NCI-H226 (cell line): ENCODE results near the gene AWAT2.
A peak's percentile ranks its signal among the peaks of the same experiment; 100 is the strongest.

Experiments used
- DNase-seq: peaks from one replicate; pipeline ENCODE4 v3.0.0-alpha.2; 2015

The AWAT2 gene

GRCh38 chrX:70049925-70050324, at the start of gene AWAT2:
AWAT2 (minus strand) TSS chrX:70049938; CDS start chrX:70049932, 6 bp downstream.
- DNase-seq, result no peak

GRCh38 chrX:70096052-70096451, 46.3 kb upstream of the AWAT2 start:
- DNase-seq, result no peak

GRCh38 chrX:70092247-70092646, 42.5 kb upstream of the AWAT2 start:
- DNase-seq, result no peak

- DNase-seq, result no peak
Measured at GRCh38 chrX:70089604-70090297, 40.0 kb upstream of the AWAT2 start.

- no peak for DNase-seq
Measured at GRCh38 chrX:70088751-70089150, 39.0 kb upstream of the AWAT2 start.

- no peak for DNase-seq
Measured at GRCh38 chrX:70087857-70088630, 38.3 kb upstream of the AWAT2 start.

GRCh38 chrX:70084592-70085240, 35.0 kb upstream of the AWAT2 start:
- DNase-seq, result no peak

GRCh38 chrX:70082723-70083122, 33.0 kb upstream of the AWAT2 start:
- DNase-seq, result no peak

- DNase-seq, result no peak
Measured at GRCh38 chrX:70079870-70080269, 30.1 kb upstream of the AWAT2 start.

GRCh38 chrX:70079297-70079696, 29.6 kb upstream of the AWAT2 start:
- DNase-seq, result no peak

- no peak for DNase-seq
Measured at GRCh38 chrX:70066646-70067045, 16.9 kb upstream of the AWAT2 start.

- DNase-seq, result no peak
Measured at GRCh38 chrX:70062961-70063550, 13.3 kb upstream of the AWAT2 start.

- DNase-seq, result no peak
Measured at GRCh38 chrX:70062076-70062475, 12.3 kb upstream of the AWAT2 start, which contains the start of gene OTUD6A. OTUD6A (plus strand) TSS chrX:70062457; CDS start chrX:70062525, 68 bp downstream.

- DNase-seq, result no peak
Measured at GRCh38 chrX:70054391-70054790, 4.7 kb upstream of the AWAT2 start.

- no peak for DNase-seq
Measured at GRCh38 chrX:70052895-70053615, 3.3 kb upstream of the AWAT2 start.

- no peak for DNase-seq
Measured at GRCh38 chrX:70049406-70049805, 332 bp downstream of the AWAT2 start.

- peak; percentile 1 for DNase-seq
Measured at GRCh38 chrX:70046978-70047377, 2.8 kb downstream of the AWAT2 start.

GRCh38 chrX:70044541-70045245, 5.0 kb downstream of the AWAT2 start:
- peak; percentile 24 for DNase-seq

- DNase-seq, result no peak
Measured at GRCh38 chrX:70043685-70044084, 6.1 kb downstream of the AWAT2 start.

- no peak for DNase-seq
Measured at GRCh38 chrX:70042399-70043371, 7.1 kb downstream of the AWAT2 start.

- no peak for DNase-seq
Measured at GRCh38 chrX:70041993-70042392, 7.7 kb downstream of the AWAT2 start.
